ENCODE results near the gene CBL.

CBL gene

GRCh38 chr11:119314726-119315125 is 108.6 kb downstream of the CBL start:
- no peaks in the 10 kb centered on the region for H3K9me2 ChIP-seq (replicated peaks; ENCODE audit: low read depth, low read length)
- H4K20me1 ChIP-seq (ENCODE audit: insufficient read depth, low read length, poor library complexity, severe bottlenecking) = no peaks in the 10 kb centered on the region
- no peaks in the 10 kb centered on the region for H3K79me2 ChIP-seq (ENCODE audit: insufficient read depth, low read length)
- H3K9ac ChIP-seq (ENCODE audit: low read depth, low read length, poor library complexity, severe bottlenecking) = no peak overlapping the region
- H3K36me3 ChIP-seq (ENCODE audit: insufficient read depth, low read length) = no peaks in the 10 kb centered on the region
- H3K4me1 ChIP-seq (ENCODE audit: insufficient read depth, low read length, poor library complexity, severe bottlenecking) = peaks cover 2% of the 10 kb centered on the region
- no peak overlapping the region for H2AFZ ChIP-seq (ENCODE audit: low read length)
- no peaks in the 10 kb centered on the region for H3K9me3 ChIP-seq (ENCODE audit: insufficient read depth, low read depth, low read length)
- H3F3A ChIP-seq (ENCODE audit: low read depth) = no peaks in the 10 kb centered on the region
- no peak overlapping the region for H3K4me3 ChIP-seq (ENCODE audit: low read length, poor library complexity, severe bottlenecking)
- H3K27me3 ChIP-seq (ENCODE audit: insufficient read depth, low read length, poor library complexity, severe bottlenecking) = peaks cover 6% of the 10 kb centered on the region
- TF ChIP-seq CTCF (conservative IDR thresholded peaks at IDR 0.05; ENCODE audit: low read length) (no peak), EZH2phosphoT487 (IDR thresholded peaks at IDR 0.05; ENCODE audit: borderline replicate concordance) (no peak)
- no peak overlapping the region for H3K4me2 ChIP-seq (ENCODE audit: low read depth, low read length, poor library complexity, severe bottlenecking)

GRCh38 chr11:119315131-119316015 is 109.2 kb downstream of the CBL start:
- H3F3A ChIP-seq (ENCODE audit: low read depth) = no peaks in the 10 kb centered on the region
- no peaks in the 10 kb centered on the region for H4K20me1 ChIP-seq (ENCODE audit: insufficient read depth, low read length, poor library complexity, severe bottlenecking)
- H3K4me3 ChIP-seq (ENCODE audit: low read length, poor library complexity, severe bottlenecking) = peak overlapping the region; percentile 38
- H3K4me2 ChIP-seq (ENCODE audit: low read depth, low read length, poor library complexity, severe bottlenecking) = peak overlapping the region; percentile 43
- peaks cover 6% of the 10 kb centered on the region for H3K4me1 ChIP-seq (ENCODE audit: insufficient read depth, low read length, poor library complexity, severe bottlenecking)
- no peaks in the 10 kb centered on the region for H3K36me3 ChIP-seq (ENCODE audit: insufficient read depth, low read length)
- no peaks in the 10 kb centered on the region for H3K9me3 ChIP-seq (ENCODE audit: insufficient read depth, low read depth, low read length)
- TF ChIP-seq EZH2phosphoT487 (IDR thresholded peaks at IDR 0.05; ENCODE audit: borderline replicate concordance) = no peak
- H3K9ac ChIP-seq (ENCODE audit: low read depth, low read length, poor library complexity, severe bottlenecking) = no peak overlapping the region
- peaks cover 6% of the 10 kb centered on the region for H3K27me3 ChIP-seq (ENCODE audit: insufficient read depth, low read length, poor library complexity, severe bottlenecking)
- no peaks in the 10 kb centered on the region for H3K9me2 ChIP-seq (replicated peaks; ENCODE audit: low read depth, low read length)
- H2AFZ ChIP-seq (ENCODE audit: low read length) = no peak overlapping the region
- no peaks in the 10 kb centered on the region for H3K79me2 ChIP-seq (ENCODE audit: insufficient read depth, low read length)

GRCh38 chr11:119316016-119316728 is 110.0 kb downstream of the CBL start:
- Histone ChIP-seq H4K20me1 (ENCODE audit: insufficient read depth, low read length, poor library complexity, severe bottlenecking) (no peaks in the 10 kb centered on the region), H3K9me3 (ENCODE audit: insufficient read depth, low read depth, low read length) (no peaks in the 10 kb centered on the region), H3K9ac (ENCODE audit: low read depth, low read length, poor library complexity, severe bottlenecking) (no peak overlapping the region), H3K4me1 (ENCODE audit: insufficient read depth, low read length, poor library complexity, severe bottlenecking) (peaks cover 11% of the 10 kb centered on the region), H3K4me2 (ENCODE audit: low read depth, low read length, poor library complexity, severe bottlenecking) (peak overlapping the region; percentile 43), H3K9me2 (replicated peaks; ENCODE audit: low read depth, low read length) (no peaks in the 10 kb centered on the region), H2AFZ (ENCODE audit: low read length) (no peak overlapping the region), H3F3A (ENCODE audit: low read depth) (no peaks in the 10 kb centered on the region), H3K79me2 (ENCODE audit: insufficient read depth, low read length) (no peaks in the 10 kb centered on the region), H3K36me3 (ENCODE audit: insufficient read depth, low read length) (no peaks in the 10 kb centered on the region), H3K4me3 (ENCODE audit: low read length, poor library complexity, severe bottlenecking) (peak overlapping the region; percentile 38), H3K27me3 (ENCODE audit: insufficient read depth, low read length, poor library complexity, severe bottlenecking) (peaks cover 6% of the 10 kb centered on the region)
- TF ChIP-seq CTCF (conservative IDR thresholded peaks at IDR 0.05; ENCODE audit: low read length) (no peak), EZH2phosphoT487 (IDR thresholded peaks at IDR 0.05; ENCODE audit: borderline replicate concordance) (no peak)
